Endometrium (tissue), 2 donors: Measurements from ENCODE around the gene ZBTB22.
"Not testable (repeated sequence)": the region's sequence is repeated elsewhere in the genome, so short reads cannot be mapped to it uniquely, and the experiment has no call there.

Experiments used
- FAIRE-seq: peaks from 2 replicates; lab custom pipeline; 2012; peaks lifted over from hg19 to GRCh38; lab: Jason Lieb, UNC
- donor health status: control.
- donor health status: control.

Gene ZBTB22

DNA sequence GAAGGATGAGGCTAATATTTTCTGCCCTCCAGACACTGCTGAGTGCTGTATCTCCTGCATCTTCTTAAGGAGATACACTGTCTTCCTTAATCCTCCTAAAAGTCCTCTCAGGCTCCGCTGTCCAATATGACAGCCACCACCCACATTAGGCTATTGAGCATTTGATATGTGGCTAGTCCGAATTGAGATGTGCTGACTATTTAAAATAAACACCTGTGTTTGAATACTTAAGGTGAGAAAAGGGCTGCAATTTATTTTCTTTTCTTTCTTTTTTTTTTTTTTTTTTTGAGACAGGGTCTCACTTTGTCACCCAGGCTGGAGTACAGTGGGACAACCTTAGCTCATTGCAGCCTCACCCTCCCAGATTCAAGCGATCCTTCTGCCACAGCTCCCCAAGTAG lies 15.7 kb downstream of the ZBTB22 start:
- FAIRE-seq = no peak

DNA sequence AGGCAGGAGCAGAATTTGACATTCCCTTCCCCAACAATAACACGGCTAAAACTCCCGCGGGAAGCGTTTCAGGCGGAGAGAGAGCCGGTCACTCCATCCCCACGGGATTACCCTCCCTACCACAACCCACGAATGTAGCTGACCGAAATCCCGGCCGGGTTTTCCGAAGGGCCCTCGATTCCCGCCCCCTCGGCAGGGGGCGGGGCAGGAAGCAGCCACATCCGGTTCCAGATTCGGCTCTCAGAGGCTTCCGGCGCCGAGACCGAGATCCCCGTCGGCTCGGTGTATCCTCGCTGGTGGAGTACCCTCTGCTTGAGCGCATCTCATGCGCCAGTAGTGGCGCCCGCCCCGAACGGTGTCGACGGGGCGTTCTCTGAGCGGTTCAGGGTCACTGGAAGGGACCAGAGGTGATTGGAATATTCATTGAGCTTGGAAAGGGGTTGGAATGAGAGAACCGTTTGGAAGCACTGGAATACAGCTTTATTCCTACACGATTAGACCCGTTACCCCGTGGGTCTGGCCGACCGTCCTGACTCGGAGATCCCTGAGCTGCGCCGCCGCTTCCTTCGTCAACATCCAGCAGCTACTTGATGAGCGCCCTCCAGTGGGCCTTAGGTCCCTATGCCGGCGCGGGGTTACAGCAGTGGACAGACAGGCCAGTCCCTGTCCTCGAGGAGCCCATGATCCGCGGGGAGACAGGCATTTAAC lies 18.2 kb downstream of the ZBTB22 start:
- FAIRE-seq = peak; percentile 55

GRCh38 chr6:33298773-33299236 lies 18.7 kb downstream of the ZBTB22 start, which contains the start of gene RGL2:
RGL2 (minus strand) TSS chr6:33298942; CDS start chr6:33298610, 332 bp downstream.
- FAIRE-seq = no peak

DNA sequence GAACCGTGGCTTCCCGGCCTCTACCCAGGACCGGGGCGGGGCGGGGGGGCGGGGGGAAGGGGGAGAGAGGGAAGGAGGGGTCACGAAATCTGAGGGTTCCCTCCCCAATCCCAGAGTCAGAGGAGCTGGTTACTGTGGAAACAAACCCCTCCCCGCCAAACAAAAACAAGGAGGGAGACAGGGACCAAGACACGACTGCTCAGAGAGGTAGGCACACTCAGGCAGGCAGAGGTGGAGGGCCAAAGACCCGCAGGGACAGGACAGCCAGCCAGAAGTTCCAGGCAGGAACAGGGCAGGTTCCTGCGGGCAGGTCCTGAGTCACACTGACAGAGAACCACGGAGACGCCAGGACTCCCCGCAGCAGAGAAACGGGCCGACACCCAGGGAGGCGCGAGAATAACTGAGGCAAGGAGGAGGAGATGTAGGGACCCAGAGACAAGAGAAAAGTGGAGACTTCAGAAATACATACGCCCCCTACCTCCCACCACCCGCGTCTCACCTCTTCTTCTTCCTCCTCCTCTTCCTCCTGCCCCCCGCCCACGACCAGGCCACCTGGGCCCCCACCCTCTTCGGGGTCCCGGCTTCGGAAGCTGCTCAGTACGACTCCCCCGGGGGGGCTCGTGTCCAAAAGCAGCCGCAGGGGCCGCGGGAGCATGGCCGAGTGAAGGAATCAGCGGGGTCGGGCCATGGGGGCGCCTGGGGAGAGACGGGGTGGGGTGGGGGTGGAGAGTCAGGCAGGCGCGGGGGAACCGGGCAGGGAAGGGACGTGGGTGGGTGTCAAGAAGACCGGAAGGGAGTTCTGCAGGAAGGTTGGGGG lies 19.4 kb downstream of the ZBTB22 start:
- no peak for FAIRE-seq

GRCh38 chr6:33297406-33297955 lies 20.1 kb downstream of the ZBTB22 start:
- no peak for FAIRE-seq

- no peak for FAIRE-seq
Observed at GRCh38 chr6:33296797-33297405, 20.6 kb downstream of the ZBTB22 start.

- FAIRE-seq = no peak
Observed at GRCh38 chr6:33295621-33296369, 21.7 kb downstream of the ZBTB22 start.

DNA sequence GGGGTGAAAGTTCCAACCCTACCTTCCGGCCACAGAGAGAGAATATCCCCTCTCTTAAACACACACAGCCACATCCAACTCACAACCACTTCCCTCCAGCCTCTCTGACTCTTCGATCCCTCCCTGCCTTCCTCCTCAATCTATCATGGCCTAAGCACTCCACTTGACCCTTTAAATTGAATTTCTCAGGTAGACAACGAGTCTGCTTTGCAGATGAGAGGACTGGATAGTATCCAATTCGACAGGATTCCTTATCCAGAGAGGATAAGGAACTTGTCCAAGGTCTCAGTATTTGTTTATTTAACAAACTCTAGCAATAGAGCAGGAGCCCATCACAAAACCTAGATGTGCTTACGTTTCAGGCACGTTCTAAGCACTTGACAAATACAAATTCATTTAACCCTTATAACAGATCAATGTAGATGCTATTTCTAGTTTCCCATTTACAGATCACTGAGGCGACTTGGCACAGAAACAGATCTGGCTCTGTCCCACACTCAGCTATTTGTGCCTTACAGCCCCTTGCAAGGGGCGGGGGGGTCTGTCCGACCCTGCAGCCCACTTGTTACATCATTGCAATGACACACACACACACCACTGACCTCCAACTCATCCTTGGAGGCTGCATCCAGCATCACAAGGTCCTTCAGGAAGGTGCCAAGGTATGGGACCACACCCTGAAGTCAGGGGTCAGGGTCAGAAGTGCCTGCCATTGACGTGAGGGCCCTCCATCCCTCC lies 23.3 kb downstream of the ZBTB22 start:
- no peak for FAIRE-seq

DNA sequence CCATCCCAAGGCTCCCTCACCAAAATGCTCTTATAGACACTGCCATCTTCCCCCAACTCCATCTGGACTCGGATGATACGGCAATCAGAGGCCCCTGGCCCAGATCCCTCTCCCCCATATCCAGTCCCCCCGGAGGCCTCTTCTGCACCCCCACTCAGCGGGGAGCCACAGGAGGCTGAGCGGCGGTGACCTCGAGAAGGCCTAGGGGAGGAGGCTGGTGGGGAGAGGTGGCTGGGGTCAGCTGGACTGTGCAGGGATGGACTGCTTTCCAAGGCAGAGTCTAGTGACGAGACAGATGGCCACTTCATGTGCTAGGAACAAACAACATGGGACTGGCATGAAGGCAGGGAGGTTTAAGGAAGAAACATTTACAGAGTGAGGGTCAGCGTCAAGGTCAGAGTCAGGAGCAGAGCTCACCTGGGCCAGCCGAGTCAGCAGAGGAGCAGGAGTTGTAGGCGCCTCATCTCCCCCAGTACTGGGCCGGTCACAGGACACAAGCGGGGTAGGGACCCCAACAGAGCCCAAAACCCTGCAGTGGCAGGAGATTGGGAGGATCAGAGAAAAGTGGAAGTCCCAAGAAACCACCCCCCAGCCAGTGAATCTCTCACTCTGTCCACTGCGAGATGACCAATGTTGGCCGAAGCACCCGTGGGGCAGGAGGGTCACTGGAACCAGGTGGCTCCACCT lies 24.4 kb downstream of the ZBTB22 start:
- no peak for FAIRE-seq

DNA sequence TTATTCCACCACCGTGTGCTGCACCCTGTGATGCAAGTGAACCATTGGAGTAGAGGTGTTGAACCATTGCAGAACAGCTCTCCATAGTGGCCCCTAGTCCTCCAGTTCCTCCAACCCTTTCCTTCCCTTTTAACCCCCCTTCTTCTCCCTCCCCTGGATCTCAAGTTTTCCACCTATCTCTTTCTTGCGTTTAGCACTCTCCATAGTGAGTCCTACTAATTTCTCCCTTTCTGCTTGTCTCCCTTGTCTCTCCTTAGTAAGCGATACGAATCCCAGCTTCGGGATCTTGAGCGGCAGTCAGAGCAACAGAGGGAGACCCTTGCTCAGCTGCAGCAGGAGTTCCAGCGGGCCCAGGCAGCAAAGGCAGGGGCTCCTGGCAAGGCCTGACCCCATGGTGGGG lies 27.1 kb downstream of the ZBTB22 start:
- no peak for FAIRE-seq

- FAIRE-seq = no peak
Observed at GRCh38 chr6:33289784-33290315, 27.7 kb downstream of the ZBTB22 start.

DNA sequence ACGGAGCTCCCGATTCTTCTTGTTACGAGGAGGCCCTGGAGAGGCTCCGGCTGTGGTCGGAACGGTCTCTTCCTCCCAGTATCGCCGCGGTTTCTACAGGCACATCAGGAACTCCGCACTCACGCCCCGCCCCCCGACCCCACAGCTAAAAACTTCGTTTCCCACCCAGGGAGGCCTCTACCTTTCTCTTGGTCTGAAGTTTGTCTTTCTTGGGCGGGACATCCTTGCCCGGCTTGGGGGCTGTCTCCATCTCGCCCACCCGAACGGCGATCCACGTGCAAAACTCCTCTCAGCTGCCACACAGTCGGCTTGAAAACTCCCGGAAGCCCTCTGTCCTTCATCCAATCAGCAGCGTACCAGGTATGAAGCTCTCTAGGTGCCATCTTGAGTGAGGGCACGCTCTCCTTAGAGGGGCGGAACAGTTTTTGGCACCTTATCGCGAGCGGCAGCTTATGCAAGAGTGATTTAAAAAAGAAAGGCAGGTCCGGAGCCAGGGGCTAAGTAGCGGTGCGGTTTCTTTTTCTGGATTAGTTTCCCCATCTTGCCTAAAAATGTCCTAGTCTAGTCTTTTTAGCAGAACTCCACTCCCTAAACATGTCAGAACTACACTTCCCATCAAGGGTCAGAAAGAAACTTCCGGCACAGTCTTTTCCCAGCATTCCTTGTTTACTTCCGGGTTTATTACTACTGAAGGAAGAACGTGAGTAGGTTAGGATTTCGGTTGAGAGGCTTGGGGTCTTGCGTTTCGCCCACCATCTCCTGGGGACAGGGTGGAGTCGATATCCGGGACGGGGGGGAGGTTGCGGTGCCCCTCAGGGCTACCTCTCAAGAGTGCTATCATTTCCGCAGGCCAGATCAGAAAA lies 28.4 kb downstream of the ZBTB22 start, which contains the start of the genes PFDN6 and WDR46:
Gene PFDN6, plus strand, starts transcription at position 681 of the 863 bp plus-strand sequence. CDS start 256 bp downstream, outside the sequence.
Gene WDR46, minus strand, starts transcription at position 319 of the 863 bp plus-strand sequence. Its CDS starts 69 bp downstream, at position 250.
- FAIRE-seq = no peak

GRCh38 chr6:33288141-33288920 lies 29.2 kb downstream of the ZBTB22 start:
- no peak for FAIRE-seq

GRCh38 chr6:33286946-33287914 lies 30.3 kb downstream of the ZBTB22 start:
- no peak for FAIRE-seq

GRCh38 chr6:33285214-33285613 lies 32.3 kb downstream of the ZBTB22 start:
- FAIRE-seq = not testable (repeated sequence)

- FAIRE-seq = no peak
Observed at GRCh38 chr6:33280539-33280938, 37.0 kb downstream of the ZBTB22 start.

- FAIRE-seq = no peak
Observed at GRCh38 chr6:33279971-33280511, 37.5 kb downstream of the ZBTB22 start.
